Mammary epithelial cell (primary cell): Measurements from ENCODE around the gene VWA8.

ENCODE experiments used
- CTCF ChIP-seq, 2 donors: IDR thresholded peaks in 1 of 2; conservative IDR thresholded peaks in 1 of 2; 2 replicates each; pipeline ENCODE4 v1.5.1; 2011 to 2012; ENCODE audit warnings: inconsistent platforms in 2 of 2, low read length in 2 of 2, mild to moderate bottlenecking in 2 of 2, control low read depth in 1 of 2, low read depth in 1 of 2; ENCODE audit not compliant: insufficient read depth in 1 of 2; ENCODE audit errors: extremely low read depth in 1 of 2
- EZH2 ChIP-seq: IDR thresholded peaks from 2 replicates; pipeline ENCODE4 v1.6.1; 2012; ENCODE audit warnings: low read length, inconsistent platforms, borderline replicate concordance

GRCh38 chr13:41616151-41616550 is 344.8 kb downstream of the VWA8 start:
- TF ChIP-seq CTCF (conservative IDR thresholded peaks at IDR 0.05 in 1 of 2, IDR thresholded peaks at IDR 0.05 in 1 of 2; ENCODE audit: extremely low read depth in 1 of 2, insufficient read depth in 1 of 2, low read depth in 1 of 2, low read length in 2 of 2) (no peak), EZH2 (no peak)
